Hematopoietic multipotent progenitor cell (in vitro differentiated cells): ENCODE results near the gene SLC16A3. TPM values are rescaled to one million over a fixed set of nuclear protein-coding genes. Genes with fewer than 3 reads are reported as not detected.
"Not testable (repeated sequence)": the region's sequence is repeated elsewhere in the genome, so short reads cannot be mapped to it uniquely, and the experiment has no call there.

Source experiments
- DNase-seq, 3 donors: peaks; one replicate each; pipeline ENCODE4 v3.0.0-alpha.2; 2011 to 2015; ENCODE audit warnings: low read depth in 2 of 3, low spot score in 2 of 3
- total RNA-seq: library from RNA; depleted of rRNA; stranded (reverse); fragments of >200 nt; gene quantifications from one replicate; pipeline ENCODE4 v1.2.3, GENCODE V29; 2012

The SLC16A3 gene
- 65.4 TPM for total RNA-seq

DNA sequence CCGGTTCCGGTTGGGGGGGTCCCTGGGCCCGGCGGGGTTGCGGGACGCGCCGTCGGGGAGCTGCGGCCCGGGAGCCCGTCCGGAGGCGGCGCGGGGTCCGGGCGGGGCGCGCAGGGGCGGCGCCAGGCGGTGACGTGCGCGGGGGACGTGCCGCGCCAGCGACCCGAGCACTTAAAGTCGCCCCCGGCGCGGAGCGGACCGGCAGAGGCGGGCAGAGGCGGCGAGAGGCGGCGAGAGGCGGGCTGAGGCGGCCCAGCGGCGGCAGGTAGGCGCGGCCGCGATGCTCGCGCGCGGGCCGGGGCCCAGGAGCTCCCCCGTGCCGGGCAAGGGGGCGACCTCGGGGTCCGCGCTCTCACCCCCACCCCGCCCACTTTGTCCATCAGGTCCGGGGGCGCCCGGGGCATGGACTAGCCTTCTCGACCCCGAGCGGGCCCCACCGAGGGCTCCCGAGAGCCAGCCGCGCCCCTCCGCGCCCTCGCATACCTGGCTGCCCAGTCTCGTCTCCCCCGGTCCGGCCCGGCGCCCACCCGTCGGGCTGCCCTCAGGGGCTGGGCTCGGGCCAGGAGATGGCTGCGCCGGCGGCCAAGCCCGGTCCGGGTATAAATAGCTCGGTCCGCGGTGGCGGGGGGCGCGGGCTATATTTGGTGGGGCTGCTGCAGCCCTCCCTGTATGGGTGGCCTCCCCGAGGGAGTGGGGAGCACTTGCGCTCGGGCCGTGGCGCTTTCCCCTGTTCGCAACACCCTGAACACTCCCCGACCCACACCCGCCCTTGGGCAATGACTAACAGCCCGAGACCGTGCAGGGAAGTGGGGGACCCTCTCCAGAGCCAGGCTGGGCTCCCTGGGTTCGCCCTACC, at the start of gene SLC16A3:
Gene SLC16A3 (plus strand): TSS at position 201 of the 856 bp plus-strand sequence. CDS start 6,967 bp downstream, outside the sequence.
- DNase-seq: peak in 2 of 3 donors; percentile 68

DNA sequence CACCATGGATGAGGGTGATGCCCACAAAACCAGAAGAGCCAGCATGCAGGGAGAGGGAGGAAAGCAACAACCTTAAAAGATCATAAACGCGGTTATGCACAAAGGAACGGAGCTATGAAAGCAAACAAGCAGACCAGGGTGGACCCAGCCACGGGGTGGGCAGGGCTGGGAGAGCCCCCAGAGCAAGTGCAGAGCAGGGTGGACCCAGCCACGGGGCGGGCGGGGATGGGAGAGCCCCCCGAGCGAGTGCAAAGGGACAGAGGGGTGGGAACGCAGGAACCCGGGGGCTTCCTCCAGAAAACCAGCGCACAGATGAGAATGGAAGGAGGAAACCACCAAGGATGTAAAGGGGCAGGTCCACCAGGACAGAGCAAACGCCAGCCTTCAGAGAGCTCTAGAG, 49.4 kb upstream of the SLC16A3 start:
- no peak for DNase-seq

DNA sequence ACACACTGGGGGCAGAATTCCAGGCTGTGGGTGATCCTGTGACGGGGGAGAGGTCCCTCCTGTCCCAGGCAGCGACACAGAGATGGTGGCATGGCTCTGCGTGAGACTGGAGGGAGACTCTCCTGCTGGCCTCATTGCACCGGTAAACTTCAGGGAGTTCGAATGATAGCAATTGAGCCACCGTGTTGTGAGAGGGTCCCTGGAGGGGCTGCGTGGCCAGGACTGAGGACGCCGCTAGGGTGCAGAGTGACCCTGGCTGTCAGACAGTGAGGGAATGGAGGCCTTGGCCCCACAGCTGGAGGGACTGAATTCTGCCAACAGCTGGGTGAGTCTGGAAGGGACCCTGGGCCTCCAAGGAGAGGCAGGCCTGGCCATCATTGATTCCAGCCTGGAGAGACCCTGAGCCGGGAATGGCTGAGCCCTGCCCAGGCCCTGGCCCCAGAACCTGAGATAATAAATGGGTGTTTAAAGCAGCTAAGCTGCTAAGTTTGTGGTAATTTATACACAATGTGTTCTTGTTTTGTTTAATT, 48.8 kb upstream of the SLC16A3 start:
- no peak for DNase-seq

DNA sequence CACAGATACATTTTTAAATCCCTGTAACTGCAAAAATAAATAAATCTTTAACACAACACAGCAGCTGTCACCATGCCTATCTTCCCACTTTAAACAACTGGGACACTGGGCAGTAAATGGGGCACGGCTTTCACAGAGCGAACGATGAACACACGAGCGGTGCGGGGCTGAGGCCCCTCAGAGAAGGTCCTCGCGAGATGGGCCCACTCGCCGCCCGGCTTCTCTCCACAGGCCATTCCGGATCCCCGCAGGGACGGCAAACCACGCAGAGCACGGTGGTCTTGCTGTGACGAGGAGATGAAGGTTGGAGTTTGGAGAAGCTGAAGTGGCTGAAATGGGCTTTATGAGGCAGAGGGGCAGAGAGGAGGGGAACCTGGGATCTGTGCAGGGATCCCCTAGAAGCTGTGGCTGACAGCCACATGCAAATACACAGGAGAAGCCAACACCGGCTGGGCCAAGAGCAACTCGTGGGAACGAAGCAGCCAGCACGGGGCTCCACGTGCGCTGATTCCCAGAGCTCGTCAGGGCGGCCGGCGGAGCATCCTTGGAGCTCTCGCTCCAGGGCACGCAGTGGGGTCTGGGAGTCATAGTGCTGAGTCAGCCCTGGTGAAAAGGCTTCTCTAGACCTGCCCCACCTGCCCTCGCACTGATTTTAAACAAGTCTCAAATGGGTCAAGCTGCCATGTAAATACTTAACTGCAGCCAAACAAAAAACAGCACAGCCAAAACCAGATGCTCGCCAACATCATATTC, 47.9 kb upstream of the SLC16A3 start:
- DNase-seq: no peak

DNA sequence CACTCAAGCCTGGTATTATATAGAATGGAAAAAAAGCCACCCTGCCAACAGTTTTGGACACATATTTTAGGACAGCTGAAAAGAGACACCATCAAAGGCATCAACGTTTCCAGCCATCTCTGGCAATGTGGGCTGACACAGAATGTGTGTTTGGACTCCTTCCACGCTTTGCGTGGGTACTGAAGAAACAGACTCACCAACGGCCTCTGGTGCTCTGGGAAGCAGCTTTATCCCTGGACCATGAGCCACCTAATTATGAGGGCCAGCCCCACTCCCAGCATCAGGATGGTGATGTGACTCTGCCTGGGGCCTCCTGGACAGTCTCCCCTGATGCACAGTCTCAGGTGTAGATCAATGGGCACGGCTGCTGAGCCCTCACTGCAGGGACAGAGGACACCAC, 44.1 kb upstream of the SLC16A3 start:
- no peak for DNase-seq

DNA sequence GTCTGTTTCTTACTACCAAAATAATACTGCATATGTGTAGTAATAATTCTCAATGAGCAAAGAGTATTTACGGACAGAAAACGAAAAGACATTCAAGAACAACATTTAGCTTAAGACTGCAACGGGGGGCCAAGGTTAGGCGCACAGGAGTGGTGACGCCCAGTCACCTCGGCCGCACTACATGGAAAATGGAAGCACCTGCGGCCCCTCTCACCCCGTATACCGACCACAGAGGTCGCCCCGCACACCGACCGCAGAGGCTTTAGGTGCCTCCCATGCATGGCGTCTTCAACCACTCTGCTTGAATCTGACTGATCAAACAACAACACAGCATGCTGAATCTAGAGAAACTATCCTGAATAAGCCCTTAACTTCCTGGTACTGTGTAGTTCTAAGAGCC, 42.6 kb upstream of the SLC16A3 start:
- no peak for DNase-seq

DNA sequence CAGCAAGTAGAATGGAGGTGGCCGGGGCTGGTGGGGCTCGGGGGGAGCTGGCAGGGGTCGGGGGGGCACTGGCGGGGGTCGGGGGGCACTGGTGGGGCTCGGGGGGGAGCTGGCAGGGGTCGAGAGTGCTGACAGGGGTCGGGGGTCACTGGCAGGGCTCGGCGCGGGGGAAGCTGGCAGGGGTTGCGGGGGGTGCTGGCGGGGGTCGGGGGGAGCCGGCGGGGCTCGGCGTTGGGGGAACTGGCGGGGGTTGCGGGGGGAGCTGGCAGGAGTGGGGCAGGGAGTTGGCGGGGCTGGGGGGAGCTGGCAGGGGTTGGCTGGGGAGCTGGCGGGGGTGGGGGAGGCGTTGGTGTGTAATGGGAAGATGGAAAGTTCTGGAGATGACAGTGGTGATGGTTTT, 41.3 kb upstream of the SLC16A3 start:
- no peak for DNase-seq

DNA sequence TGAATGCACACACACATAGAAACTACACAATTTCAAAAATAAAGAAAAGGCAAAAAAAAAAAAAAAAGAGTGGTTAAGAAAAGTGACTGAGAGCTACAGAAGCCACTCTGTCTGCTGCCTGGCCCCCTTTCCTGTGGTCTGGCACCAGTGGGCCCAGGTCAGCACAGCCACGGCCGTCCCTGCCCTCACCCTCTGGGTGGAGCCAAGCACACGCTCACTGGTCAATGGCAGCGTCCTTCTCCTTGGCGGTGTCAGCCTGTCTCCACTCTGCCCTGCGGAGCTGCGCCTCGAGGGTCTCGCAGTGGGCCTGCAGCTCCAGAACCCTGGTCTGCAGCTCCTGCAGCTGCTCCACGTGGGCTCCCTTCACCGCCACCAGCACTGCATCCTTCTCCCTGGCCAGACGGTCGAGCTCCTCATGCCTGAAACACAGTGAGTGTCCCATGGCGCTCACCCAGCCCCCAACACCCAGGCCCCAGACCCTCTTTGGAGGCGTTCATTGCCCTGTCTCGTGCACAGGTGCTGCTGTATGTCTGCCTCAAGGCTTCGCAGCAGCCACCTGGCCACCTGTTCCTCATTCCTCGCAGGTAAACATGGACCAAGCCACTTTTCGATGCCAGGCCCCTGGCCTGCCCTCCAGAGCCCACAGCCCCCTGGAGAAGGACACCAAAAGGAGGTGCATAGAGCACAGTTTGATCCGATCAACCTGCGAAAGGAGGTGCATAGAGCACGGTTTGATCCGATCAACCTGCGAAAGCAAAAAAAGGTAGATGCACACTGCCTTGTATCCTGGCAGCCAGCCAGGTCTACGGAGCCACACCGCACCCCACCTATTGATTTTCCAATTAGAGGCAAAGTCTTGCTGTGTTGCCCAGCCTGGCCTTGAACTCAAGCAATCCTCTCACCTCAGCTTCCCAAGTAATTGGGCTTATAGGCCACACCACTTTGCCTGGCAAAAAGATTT, 40.6 kb upstream of the SLC16A3 start:
- DNase-seq: no peak

DNA sequence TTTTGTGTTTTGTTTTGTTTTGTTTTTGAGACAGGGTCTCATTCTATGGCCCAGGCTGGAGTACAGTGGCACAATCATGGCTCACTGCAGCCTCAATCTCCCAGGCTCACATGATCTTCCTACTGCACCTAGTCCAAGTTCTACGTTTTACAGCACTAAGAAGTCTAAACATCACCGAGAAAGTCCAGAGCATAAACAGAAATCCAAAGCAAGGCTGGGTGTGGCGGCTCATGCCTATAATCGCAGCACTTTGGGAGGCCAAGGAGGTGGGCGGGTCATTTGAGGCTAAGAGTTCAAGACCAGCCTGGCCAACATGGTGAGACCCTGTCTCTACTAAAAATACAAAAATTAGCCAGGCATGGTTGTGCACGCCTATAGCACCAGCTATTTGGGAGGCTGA, 35.8 kb upstream of the SLC16A3 start:
- not testable (repeated sequence) for DNase-seq

DNA sequence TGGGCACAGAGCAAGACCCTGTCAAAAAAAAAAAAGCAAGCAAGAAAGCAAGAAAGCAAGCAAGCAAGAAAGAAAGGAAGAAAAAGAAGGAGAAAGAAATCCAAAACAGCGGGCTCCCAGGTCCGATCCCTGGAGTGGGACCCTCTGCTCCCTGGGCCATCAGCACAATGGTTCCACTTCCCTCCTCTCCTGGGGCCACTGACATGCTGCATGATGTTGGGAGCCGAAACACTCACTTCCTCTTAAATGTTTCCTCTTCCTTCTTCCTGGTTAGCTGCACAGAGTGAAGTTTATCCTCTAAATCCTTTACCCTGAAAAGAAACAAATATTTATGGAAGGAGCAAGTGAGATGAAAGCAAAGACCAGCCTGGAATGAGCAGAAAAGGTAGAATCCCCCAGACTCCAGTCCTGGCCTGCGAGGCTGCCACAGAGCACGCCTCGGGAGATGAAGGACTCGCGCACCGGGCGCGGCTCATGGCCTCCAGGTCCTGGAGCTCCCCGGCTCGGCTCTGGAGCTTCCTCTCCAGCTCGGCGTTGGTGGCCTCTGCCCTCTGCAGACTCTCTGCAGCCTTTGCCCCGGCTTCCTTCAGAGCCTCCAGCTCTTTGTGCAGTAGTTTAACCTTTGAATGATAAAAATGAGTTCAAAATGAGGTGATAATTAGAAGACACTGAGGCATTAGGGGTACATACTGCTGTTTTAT, 35.2 kb upstream of the SLC16A3 start:
- DNase-seq: no peak

DNA sequence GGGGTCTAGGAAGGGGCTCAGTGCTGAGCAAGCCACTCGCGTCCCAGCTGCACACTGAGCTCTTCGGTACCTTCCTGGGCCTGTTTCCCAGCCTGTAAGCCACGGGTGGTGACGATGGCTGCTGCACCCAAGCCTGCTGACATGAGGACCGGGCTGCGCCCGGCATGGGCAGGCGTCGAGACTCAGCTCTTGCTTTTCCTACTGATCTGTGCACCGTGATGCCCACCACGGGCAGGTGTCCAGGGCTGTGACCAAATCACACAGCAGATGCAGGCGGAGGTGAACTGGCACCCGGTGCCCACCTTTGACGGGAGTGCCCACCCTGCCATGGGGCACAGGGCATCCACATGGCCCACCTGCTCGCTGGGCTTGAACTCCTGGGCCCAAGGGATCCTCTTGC, 34.1 kb upstream of the SLC16A3 start:
- DNase-seq: no peak

DNA sequence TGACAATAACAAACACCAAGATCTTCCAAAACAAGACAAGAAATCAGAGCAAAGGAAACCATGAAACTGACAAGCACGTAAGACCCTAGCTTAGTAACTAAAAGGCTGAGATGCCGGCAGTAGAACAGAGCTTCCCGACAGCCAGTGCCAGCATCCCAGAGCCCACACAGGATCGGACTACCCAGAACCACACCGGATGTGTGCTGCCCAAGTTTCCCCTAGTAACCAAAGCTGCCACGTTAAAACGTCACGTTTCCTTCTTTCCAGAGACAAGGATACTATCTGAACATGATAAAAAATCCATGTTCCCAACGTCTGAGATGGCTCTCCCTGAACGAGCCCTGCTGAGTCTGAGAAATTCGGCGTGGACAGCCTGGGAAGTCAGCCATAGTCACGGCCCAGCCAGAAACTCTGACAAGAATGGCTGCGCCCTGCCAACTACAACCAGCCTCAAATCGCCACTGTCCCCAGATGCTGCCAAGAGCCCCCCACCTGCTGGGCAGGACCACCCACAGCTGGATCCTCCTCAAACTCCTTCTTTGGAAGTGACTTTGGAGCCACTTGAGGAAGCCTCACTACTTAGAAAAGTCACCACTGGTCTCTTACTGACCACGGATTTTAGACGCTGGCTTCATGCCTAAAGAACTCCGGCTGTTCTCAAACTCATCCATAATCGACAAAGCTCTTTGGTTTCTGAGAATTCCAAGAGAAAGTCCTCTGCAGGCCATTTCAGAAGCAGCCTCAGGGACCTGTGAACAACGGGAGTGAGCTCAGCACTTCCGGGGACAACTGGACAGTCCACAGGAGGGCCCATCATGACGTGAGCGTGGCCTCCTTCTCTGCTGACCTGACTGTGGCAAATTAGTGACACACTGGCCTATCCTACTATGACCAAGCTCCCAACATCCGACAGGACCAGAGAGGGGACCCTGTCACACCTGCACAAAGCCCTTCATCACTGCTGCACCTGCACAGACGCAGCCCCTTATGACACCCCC, 32.9 kb upstream of the SLC16A3 start:
- DNase-seq: no peak

DNA sequence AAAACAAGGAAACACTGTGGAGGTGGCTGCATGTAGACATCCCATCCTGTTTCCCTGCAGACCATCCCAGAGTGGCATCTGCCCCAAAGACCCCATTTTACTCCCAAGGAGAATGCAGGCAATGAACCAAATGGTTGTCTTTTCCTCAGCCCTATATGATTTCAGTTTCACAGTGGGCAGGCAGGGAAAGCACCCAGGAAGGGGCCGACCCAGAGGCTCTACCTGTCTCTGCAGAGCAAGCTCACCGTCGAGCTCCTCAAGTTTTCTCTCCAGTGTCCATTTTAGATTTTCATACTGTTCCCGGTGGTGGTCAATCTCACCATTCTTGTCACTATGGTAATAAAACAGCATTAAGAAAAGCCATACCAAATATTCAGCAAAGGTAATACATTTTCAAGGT, 30.8 kb upstream of the SLC16A3 start:
- DNase-seq: no peak

DNA sequence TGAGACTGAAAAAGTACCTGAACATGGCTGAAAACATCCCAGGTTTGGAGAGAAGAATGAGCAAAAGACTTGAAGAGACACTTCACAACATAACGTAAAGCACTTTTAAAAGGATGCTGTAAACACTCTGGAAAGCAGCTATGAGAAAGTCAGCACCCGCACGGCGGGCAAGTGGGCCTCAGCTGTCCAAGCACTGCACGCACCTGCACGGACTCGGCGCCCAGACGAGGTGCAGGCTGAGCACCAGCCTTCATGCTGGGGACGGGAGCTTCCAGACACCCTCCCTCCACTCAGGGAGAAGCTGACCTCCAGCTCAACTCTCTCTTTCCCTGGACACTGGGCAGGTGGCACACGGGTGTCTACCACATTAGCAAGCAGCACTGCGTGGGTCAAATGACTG, 29.3 kb upstream of the SLC16A3 start:
- DNase-seq: no peak

DNA sequence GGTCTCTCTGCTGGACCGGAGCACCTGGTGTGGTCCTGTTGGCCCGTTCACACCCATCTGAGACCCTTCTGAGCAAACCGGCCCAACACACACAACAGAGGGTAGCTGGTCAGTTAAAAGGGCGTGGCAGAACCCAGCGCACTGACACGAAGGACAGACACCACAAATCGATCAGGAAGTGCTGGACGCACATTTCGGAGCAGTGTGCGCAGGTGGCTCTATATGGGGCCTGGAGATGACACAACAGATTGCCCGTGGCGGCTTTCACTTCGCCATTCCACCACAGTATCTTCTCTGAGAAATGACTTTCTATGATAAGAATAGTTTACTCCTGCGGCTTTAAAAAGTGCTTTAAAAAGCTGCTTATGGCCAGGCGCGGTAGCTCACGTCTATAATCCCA, 28.7 kb upstream of the SLC16A3 start:
- no peak for DNase-seq

DNA sequence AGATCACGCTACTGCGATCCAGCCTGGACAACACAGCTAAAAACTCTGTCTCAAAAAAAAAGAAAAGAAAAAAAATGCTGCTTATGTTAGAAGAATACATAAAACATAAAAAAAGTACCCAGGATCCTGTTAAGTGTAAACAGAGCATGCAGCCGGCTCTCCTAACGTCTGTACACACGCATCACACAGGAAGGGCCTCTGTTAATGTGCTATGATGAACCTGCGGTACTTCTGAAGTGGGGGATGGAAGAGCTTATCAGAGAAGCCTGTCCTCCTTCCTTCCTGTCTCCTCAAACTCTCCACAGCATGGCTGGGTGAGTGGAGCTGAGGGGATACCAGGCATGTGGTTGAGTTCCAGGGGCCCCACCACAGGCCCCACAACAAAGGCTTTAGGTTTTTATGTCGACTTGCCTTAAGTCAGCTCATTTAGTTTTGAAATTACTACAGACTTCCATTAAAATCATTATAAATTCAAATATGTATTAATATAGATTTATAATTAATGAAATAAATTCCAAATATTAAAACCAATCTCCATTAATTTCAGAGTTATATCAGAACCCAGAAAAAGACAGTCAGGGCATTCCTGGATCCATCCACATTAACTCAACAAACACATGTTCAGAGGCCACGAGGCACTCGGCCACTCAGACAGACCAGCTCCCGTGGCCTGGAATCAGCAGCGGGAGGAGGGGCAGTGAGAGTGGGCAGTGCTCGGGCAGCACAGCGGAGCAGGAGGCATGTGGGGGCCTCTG, 27.9 kb upstream of the SLC16A3 start:
- DNase-seq: peak; percentile 63 to 91 (median 78)

DNA sequence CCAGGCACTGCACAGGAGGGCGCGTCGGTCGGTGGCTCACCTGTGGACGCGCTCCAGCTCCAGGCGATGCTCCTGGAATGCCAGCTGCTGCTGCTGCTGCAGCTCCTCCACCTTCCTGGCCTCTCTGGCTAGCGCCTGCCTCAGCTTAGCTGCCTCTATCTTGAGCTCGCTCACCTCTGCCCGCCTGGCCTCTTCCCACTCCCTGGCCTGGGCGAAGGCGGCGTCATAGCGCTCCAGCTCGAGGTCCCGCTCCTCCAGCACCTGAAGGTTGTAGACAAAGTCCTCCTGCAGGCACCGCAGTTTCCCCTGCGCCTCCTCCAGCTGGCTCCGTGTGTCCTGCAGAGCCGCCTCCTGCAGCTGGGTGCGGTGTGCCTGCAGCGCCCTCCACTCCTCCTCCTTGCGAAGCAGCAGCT, 27.3 kb upstream of the SLC16A3 start:
- no peak for DNase-seq

DNA sequence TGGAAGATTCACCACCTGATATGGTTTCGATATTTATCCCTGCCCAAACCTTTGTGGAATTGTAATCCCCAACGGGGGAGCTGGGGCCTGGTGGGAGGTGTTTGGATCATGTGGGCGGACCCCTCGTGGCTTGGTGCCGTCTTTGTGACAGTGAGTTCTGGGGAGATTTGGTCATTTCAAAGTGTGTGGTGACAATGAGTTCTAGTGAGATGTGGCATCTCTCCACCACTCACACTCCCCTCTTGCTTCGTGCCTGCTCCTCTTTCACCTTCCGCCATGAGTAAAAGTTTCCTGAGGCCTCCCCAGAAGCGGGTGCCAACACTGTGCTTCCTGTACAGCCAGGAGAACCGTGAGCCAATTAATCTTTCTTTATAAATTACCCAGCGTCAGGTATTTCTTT, 25.9 kb upstream of the SLC16A3 start:
- no peak for DNase-seq
